SK-N-SH (cell line): ENCODE measurements around the gene MFAP4. TPM values are rescaled to one million over a fixed set of nuclear protein-coding genes. Genes with fewer than 3 reads are reported as not detected.

ENCODE experiments used
- CTCF ChIA-PET: fragments of 300-600, 350-600 bp; formaldehyde crosslinking; extraction: SDS; loops from one replicate; lab custom pipeline; 2021; lab: Yijun Ruan, JAX
- POLR2A ChIA-PET: fragments of 350-600 bp; sonication (Branson Sonifier 250); formaldehyde crosslinking; extraction: SDS; loops from one replicate; lab custom pipeline; 2020; ENCODE audit warnings: antibody characterized with exemption, inconsistent platforms; lab: Yijun Ruan, JAX
- DNase-seq: peaks from one replicate; pipeline ENCODE4 v3.0.0; 2012
- H2AFZ ChIP-seq: fragments of 200-600 bp; sonication (generic); 2 replicates; pipeline ENCODE4 v1.8.1; 2016; ENCODE audit warnings: antibody characterized with exemption, mild to moderate bottlenecking, low read depth
- H3F3A ChIP-seq: fragments of 200-600 bp; sonication (generic); replicated peaks from 2 replicates; pipeline ENCODE3; 2016; ENCODE audit warnings: antibody characterized with exemption, mild to moderate bottlenecking; ENCODE audit not compliant: insufficient read depth
- H3K27ac ChIP-seq, 2 experiments: fragments of 200-500 bp in 1 of 2; fragments of 200-600 bp in 1 of 2; sonication (Bioruptor generic) in 1 of 2; sonication (generic), shearing (Covaris generic) in 1 of 2; 2 replicates each; pipeline versions ENCODE4 v1.5.1 to v1.6.1; 2014 to 2016; ENCODE audit warnings: low read depth in 2 of 2, inconsistent platforms in 1 of 2, low read length in 1 of 2, mild to moderate bottlenecking in 1 of 2, mixed read lengths in 1 of 2
- H3K27me3 ChIP-seq: fragments of 200-600 bp; sonication (generic), shearing (Covaris generic); 2 replicates; pipeline ENCODE4 v1.6.1; 2016; ENCODE audit warnings: mixed run types; ENCODE audit not compliant: insufficient read depth
- H3K36me3 ChIP-seq, 2 experiments: fragments of 200-500 bp in 1 of 2; fragments of 200-600 bp in 1 of 2; sonication (Bioruptor generic) in 1 of 2; sonication (generic) in 1 of 2; replicated peaks in 1 of 2; 2 replicates each; pipeline versions ENCODE3 to v1.5.1; 2014 to 2016; ENCODE audit warnings: low read length in 1 of 2, mild to moderate bottlenecking in 1 of 2; ENCODE audit not compliant: insufficient read depth in 2 of 2, control insufficient read depth in 1 of 2
- H3K4me1 ChIP-seq, 2 experiments: fragments of 200-500 bp in 1 of 2; fragments of 200-600 bp in 1 of 2; sonication (Bioruptor generic) in 1 of 2; sonication (generic), shearing (Covaris generic) in 1 of 2; 2 replicates each; pipeline versions ENCODE4 v1.5.1 to v1.6.1; 2014 to 2016; ENCODE audit warnings: low read depth in 1 of 2, low read length in 1 of 2, mixed run types in 1 of 2; ENCODE audit not compliant: insufficient read depth in 2 of 2, control insufficient read depth in 1 of 2
- H3K4me2 ChIP-seq: fragments of 200-600 bp; sonication (generic), shearing (Covaris generic); 2 replicates; pipeline ENCODE4 v1.6.1; 2017; ENCODE audit warnings: mixed run types
- H3K4me3 ChIP-seq, 2 experiments: fragments of 200-500 bp in 1 of 2; fragments of 200-600 bp in 1 of 2; sonication (Bioruptor generic) in 1 of 2; sonication (generic), shearing (Covaris generic) in 1 of 2; 2 replicates each; pipeline versions ENCODE4 v1.5.1 to v1.8.1; 2014 to 2016; ENCODE audit warnings: low read depth in 2 of 2, inconsistent platforms in 1 of 2, low read length in 1 of 2, mild to moderate bottlenecking in 1 of 2, mixed read lengths in 1 of 2, moderate library complexity in 1 of 2
- H3K79me2 ChIP-seq: fragments of 200-600 bp; sonication (generic); 2 replicates; pipeline ENCODE4 v1.8.1; 2017; ENCODE audit warnings: mild to moderate bottlenecking; ENCODE audit not compliant: insufficient read depth
- H3K9ac ChIP-seq: fragments of 200-600 bp; sonication (generic); 2 replicates; pipeline ENCODE4 v1.6.1; 2017; ENCODE audit warnings: mixed run types
- H3K9me2 ChIP-seq: fragments of 200-600 bp; sonication (generic); 2 replicates; pipeline ENCODE4 v1.6.1; 2017; ENCODE audit warnings: mixed run types
- H3K9me3 ChIP-seq: fragments of 200-600 bp; sonication (generic); 2 replicates; pipeline ENCODE4 v1.6.1; 2017; ENCODE audit warnings: mixed run types, mild to moderate bottlenecking, moderate library complexity
- H4K20me1 ChIP-seq: fragments of 200-600 bp; sonication (generic); 2 replicates; pipeline ENCODE4 v1.6.1; 2017; ENCODE audit warnings: mild to moderate bottlenecking, mixed run types; ENCODE audit not compliant: insufficient read depth
- FOSL2 ChIP-seq: IDR thresholded peaks from 2 replicates; pipeline ENCODE4 v1.4.0; 2012; ENCODE audit warnings: low read depth, mild to moderate bottlenecking, moderate library complexity, borderline replicate concordance
- FOXJ3 ChIP-seq: sonication (generic); formaldehyde crosslinking; IDR thresholded peaks from 2 replicates; pipeline ENCODE4 v1.5.1; 2020; ENCODE audit warnings: mild to moderate bottlenecking, missing genetic modification reagents
- FOXM1 ChIP-seq: IDR thresholded peaks from 2 replicates; pipeline ENCODE4 v1.4.0; 2012; ENCODE audit warnings: low read depth, mild to moderate bottlenecking
- GABPA ChIP-seq: IDR thresholded peaks from 2 replicates; pipeline ENCODE4 v1.4.0; 2012; ENCODE audit warnings: low read depth, mild to moderate bottlenecking
- JUND ChIP-seq: IDR thresholded peaks from 2 replicates; pipeline ENCODE4 v1.4.0; 2012
- MEF2A ChIP-seq: IDR thresholded peaks from 2 replicates; pipeline ENCODE4 v1.4.0; 2012; ENCODE audit warnings: low read depth, borderline replicate concordance
- MXI1 ChIP-seq: IDR thresholded peaks from 2 replicates; pipeline ENCODE4 v1.6.1; 2012; ENCODE audit warnings: mild to moderate bottlenecking, low read depth, low read length, improper control_type of control experiment
- NRF1 ChIP-seq: IDR thresholded peaks from 2 replicates; pipeline ENCODE4 v1.6.1; 2012; ENCODE audit warnings: low read depth, mild to moderate bottlenecking, low read length
- PBX3 ChIP-seq: IDR thresholded peaks from 2 replicates; pipeline ENCODE4; 2012
- RAD21 ChIP-seq: IDR thresholded peaks from 2 replicates; pipeline ENCODE4 v1.6.1; 2012; ENCODE audit warnings: mild to moderate bottlenecking, low read length
- RCOR1 ChIP-seq: fragments of 150-350 bp; IDR thresholded peaks from 2 replicates; pipeline ENCODE4 v1.6.1; 2017; ENCODE audit warnings: antibody characterized with exemption, low read length
- RFX5 ChIP-seq: IDR thresholded peaks from 2 replicates; pipeline ENCODE4 v1.6.1; 2012; ENCODE audit warnings: mild to moderate bottlenecking, improper control_type of control experiment, low read length
- RXRA ChIP-seq: IDR thresholded peaks from 2 replicates; pipeline ENCODE4 v1.4.0; 2012; ENCODE audit warnings: low read depth, mild to moderate bottlenecking, borderline replicate concordance
- SIN3A ChIP-seq: IDR thresholded peaks from 2 replicates; pipeline ENCODE4 v1.6.1; 2012; ENCODE audit warnings: low read depth, mild to moderate bottlenecking, low read length, moderate library complexity, borderline replicate concordance
- SMC3 ChIP-seq: IDR thresholded peaks from 2 replicates; pipeline ENCODE4 v1.6.1; 2012; ENCODE audit warnings: low read depth, low read length, improper control_type of control experiment
- TEAD4 ChIP-seq: IDR thresholded peaks from 2 replicates; pipeline ENCODE4 v1.4.0; 2012; ENCODE audit warnings: mild to moderate bottlenecking, borderline replicate concordance; ENCODE audit not compliant: insufficient read depth
- USF1 ChIP-seq: IDR thresholded peaks from 2 replicates; pipeline ENCODE4 v1.4.0; 2012; ENCODE audit warnings: low read depth, borderline replicate concordance
- USF2 ChIP-seq: fragments of 150-350 bp; IDR thresholded peaks from 2 replicates; pipeline ENCODE4 v1.6.1; 2017; ENCODE audit warnings: antibody characterized with exemption, low read length, low read depth, borderline replicate concordance
- WGBS: methylation state at CpG from one replicate; pipeline ENCODE4 v1.1.6; 2017; ENCODE audit warnings: low lambda C conversion rate; 5-methylcytosine and 5-hydroxymethylcytosine counted together
- polyA plus RNA-seq, 3 experiments: library from polyadenylated mRNA; depleted of rRNA; stranded (reverse); fragments of >200 nt; gene quantifications; 2 replicates each; pipeline ENCODE4 v1.2.3, GENCODE V29; 2012
- TF ChIP-seq, protein P1 (sequence below): IDR thresholded peaks from 2 replicates; pipeline ENCODE4 v1.4.0; 2012; ENCODE audit warnings: low read depth, borderline replicate concordance
- TF ChIP-seq, protein P2 (sequence below): IDR thresholded peaks from 2 replicates; pipeline ENCODE4 v1.6.1; 2012; ENCODE audit warnings: mild to moderate bottlenecking, low read depth, low read length, moderate library complexity

Gene MFAP4
- polyA plus RNA-seq, 1 of the 3 experiments (the other 2 are of a cell fraction), result 120 TPM

DNA sequence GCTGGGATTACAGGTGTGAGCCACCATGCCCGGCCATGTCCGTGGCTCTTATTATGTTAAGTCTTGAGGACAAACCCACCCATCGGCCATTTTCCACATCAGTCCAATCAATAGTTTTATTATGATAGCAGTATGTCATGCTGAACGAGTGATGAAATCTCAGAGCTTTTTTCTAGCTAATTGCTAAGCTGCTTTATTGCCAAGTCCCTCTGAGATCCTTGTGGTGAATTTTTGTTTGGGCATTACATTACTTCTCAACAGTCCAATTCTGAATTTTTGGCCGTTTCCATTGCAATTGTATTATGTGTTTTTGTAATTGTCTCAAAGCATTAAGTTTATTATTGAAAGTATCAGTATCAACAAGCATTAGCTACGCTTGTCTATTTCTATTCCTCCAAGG is 34.9 kb upstream of the MFAP4 start:
- H3K4me3 ChIP-seq, result no peak overlapping the region
- H4K20me1 ChIP-seq, result no peaks in the 10 kb centered on the region
- peaks cover 0 to 17% of the 10 kb centered on the region in 2 experiments; a peak in 2 of 4 replicates for H3K4me1 ChIP-seq
- ChIA-PET POLR2A (no interaction called here), CTCF (interaction anchor here (1.9 kb wide), 1 partner anchor 59 kb away, joined by 7 read pairs; the partner anchor contains the start of gene B9D1)
- no peaks in the 10 kb centered on the region for H3K36me3 ChIP-seq
- H3K79me2 ChIP-seq, result no peaks in the 10 kb centered on the region
- 80% methylated on average over 6 of the region's 6 CpGs for WGBS
- H3F3A ChIP-seq, result peaks cover 23% of the 10 kb centered on the region
- no peak overlapping the region for H3K4me2 ChIP-seq
- no peaks in the 10 kb centered on the region for H3K27me3 ChIP-seq
- H3K27ac ChIP-seq, result no peak overlapping the region
- TF ChIP-seq NRF1 (no peak), RFX5 (no peak), JUND (no peak), FOXM1 (no peak), TEAD4 (no peak), PBX3 (no peak), USF1 (no peak), RCOR1 (no peak), SMC3 (no peak), MXI1 (no peak), FOSL2 (no peak)
- H2AFZ ChIP-seq, result no peak overlapping the region
- H3K9me3 ChIP-seq, result no peaks in the 10 kb centered on the region
- no peaks in the 10 kb centered on the region for H3K9me2 ChIP-seq
- no peak for DNase-seq
- H3K9ac ChIP-seq, result no peak overlapping the region

- Histone ChIP-seq H3F3A (peaks cover 24% of the 10 kb centered on the region), H3K4me2 (no peak overlapping the region), H4K20me1 (no peaks in the 10 kb centered on the region), H3K9me2 (no peaks in the 10 kb centered on the region), H3K27me3 (no peaks in the 10 kb centered on the region), H3K9ac (no peak overlapping the region), H3K4me1 (peaks cover 0 to 17% of the 10 kb centered on the region in 2 experiments; a peak in 2 of 4 replicates), H3K36me3 (no peaks in the 10 kb centered on the region), H3K4me3 (no peak overlapping the region), H3K27ac (no peak overlapping the region), H3K79me2 (no peaks in the 10 kb centered on the region), H2AFZ (no peak overlapping the region; the same call in 1 of the 2 replicates), H3K9me3 (no peaks in the 10 kb centered on the region)
- 84% methylated on average over 4 of the region's 4 CpGs for WGBS
- ChIA-PET CTCF (interaction anchor here (1.9 kb wide), 1 partner anchor 58 kb away, joined by 7 read pairs; the partner anchor contains the start of gene B9D1), POLR2A (no interaction called here)
- DNase-seq, result no peak
- no peak for TF ChIP-seq FOXJ3 (CRISPR knock-in tag)
- no peak for TF ChIP-seq USF2
- no peak for TF ChIP-seq RXRA
- TF ChIP-seq SIN3A, result no peak
- no peak for TF ChIP-seq RFX5
- TF ChIP-seq GABPA, result no peak
- TF ChIP-seq, protein P1, sequence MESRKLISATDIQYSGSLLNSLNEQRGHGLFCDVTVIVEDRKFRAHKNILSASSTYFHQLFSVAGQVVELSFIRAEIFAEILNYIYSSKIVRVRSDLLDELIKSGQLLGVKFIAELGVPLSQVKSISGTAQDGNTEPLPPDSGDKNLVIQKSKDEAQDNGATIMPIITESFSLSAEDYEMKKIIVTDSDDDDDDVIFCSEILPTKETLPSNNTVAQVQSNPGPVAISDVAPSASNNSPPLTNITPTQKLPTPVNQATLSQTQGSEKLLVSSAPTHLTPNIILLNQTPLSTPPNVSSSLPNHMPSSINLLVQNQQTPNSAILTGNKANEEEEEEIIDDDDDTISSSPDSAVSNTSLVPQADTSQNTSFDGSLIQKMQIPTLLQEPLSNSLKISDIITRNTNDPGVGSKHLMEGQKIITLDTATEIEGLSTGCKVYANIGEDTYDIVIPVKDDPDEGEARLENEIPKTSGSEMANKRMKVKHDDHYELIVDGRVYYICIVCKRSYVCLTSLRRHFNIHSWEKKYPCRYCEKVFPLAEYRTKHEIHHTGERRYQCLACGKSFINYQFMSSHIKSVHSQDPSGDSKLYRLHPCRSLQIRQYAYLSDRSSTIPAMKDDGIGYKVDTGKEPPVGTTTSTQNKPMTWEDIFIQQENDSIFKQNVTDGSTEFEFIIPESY, result no peak
- TF ChIP-seq, protein P2, sequence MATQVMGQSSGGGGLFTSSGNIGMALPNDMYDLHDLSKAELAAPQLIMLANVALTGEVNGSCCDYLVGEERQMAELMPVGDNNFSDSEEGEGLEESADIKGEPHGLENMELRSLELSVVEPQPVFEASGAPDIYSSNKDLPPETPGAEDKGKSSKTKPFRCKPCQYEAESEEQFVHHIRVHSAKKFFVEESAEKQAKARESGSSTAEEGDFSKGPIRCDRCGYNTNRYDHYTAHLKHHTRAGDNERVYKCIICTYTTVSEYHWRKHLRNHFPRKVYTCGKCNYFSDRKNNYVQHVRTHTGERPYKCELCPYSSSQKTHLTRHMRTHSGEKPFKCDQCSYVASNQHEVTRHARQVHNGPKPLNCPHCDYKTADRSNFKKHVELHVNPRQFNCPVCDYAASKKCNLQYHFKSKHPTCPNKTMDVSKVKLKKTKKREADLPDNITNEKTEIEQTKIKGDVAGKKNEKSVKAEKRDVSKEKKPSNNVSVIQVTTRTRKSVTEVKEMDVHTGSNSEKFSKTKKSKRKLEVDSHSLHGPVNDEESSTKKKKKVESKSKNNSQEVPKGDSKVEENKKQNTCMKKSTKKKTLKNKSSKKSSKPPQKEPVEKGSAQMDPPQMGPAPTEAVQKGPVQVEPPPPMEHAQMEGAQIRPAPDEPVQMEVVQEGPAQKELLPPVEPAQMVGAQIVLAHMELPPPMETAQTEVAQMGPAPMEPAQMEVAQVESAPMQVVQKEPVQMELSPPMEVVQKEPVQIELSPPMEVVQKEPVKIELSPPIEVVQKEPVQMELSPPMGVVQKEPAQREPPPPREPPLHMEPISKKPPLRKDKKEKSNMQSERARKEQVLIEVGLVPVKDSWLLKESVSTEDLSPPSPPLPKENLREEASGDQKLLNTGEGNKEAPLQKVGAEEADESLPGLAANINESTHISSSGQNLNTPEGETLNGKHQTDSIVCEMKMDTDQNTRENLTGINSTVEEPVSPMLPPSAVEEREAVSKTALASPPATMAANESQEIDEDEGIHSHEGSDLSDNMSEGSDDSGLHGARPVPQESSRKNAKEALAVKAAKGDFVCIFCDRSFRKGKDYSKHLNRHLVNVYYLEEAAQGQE, result no peak
- no peak for TF ChIP-seq RAD21
- no peak for TF ChIP-seq JUND
- no peak for TF ChIP-seq MEF2A
Measured at GRCh38 chr17:19421219-19421618, 34.2 kb upstream of the MFAP4 start.
